ENCODE data around the gene CACNA1A. TPM values are rescaled to one million over a fixed set of nuclear protein-coding genes. Genes with fewer than 3 reads are reported as not detected.

CACNA1A gene
- total and polyA plus RNA-seq, 2 of the 4 experiments (the other 2 are of a cell fraction) = 5.9 to 15.0 TPM

DNA sequence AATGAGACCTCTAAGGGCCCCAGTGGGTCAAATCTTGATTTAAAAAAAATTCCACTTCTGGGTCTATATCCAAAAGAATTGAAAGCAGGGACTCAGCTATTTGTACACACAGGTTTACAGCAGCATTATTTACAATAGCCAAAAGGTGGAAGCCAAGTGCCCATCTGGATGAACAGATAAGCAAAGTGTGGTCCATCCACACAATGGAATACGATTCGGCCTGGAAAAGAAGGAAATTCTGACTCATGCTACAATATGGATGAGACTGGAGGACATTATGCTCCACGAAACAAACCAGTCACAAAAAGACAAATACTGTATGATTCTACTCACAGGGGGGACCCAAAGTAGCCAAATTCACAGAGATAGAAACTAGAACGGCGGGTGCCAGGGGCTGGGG is 76.7 kb downstream of the CACNA1A start:
- Histone ChIP-seq H3K4me3 (ENCODE audit: insufficient read depth, low read depth, low read length) (no peak overlapping the region), H2AK9ac (replicated peaks; ENCODE audit: low read depth, low read length, poor library complexity) (no peak overlapping the region), H4K20me1 (ENCODE audit: insufficient read depth, low read length) (no peaks in the 10 kb centered on the region), H4K5ac (ENCODE audit: low read depth, low read length) (no peak overlapping the region), H3K4me1 (ENCODE audit: control insufficient read depth, insufficient read depth, low read length) (no peaks in the 10 kb centered on the region), H3K27me3 (ENCODE audit: control insufficient read depth, insufficient read depth, low read length) (no peaks in the 10 kb centered on the region), H4K8ac (ENCODE audit: low read depth in 2 of 2, low read length in 2 of 2) (no peak overlapping the region), H3K36me3 (ENCODE audit: control insufficient read depth, insufficient read depth, low read length) (no peaks in the 10 kb centered on the region), H2AFZ (replicated peaks; ENCODE audit: low read length, poor library complexity) (no peak overlapping the region), H2BK120ac (ENCODE audit: low read depth, low read length) (no peak overlapping the region), H3K9me3 (ENCODE audit: control insufficient read depth, insufficient read depth, low read length) (no peaks in the 10 kb centered on the region), H3K9me1 (ENCODE audit: insufficient read depth, low read length) (no peaks in the 10 kb centered on the region), H4K91ac (ENCODE audit: insufficient read depth, low read depth, low read length) (no peak overlapping the region), H2AK5ac (ENCODE audit: low read depth, low read length) (no peak overlapping the region), H3K18ac (ENCODE audit: low read depth, low read length) (no peak overlapping the region), H2BK20ac (ENCODE audit: low read depth, low read length) (no peak overlapping the region), H3K56ac (ENCODE audit: extremely low read depth, insufficient read depth, low read length) (no peak overlapping the region), H3K14ac (replicated peaks; ENCODE audit: low read depth, low read length) (no peak overlapping the region), H2BK5ac (ENCODE audit: low read depth, low read length, poor library complexity, severe bottlenecking) (no peak overlapping the region), H2BK15ac (ENCODE audit: low read depth, low read length) (no peak overlapping the region), H3K23ac (ENCODE audit: low read depth, low read length) (no peak overlapping the region), H3K4ac (ENCODE audit: low read depth, low read length) (no peak overlapping the region), H3K9ac (ENCODE audit: low read depth, low read length) (no peak overlapping the region), H3K79me1 (ENCODE audit: low read depth in 1 of 2, low read length in 2 of 2) (no peaks in the 10 kb centered on the region; a peak in 1 of 4 replicates), H3K27ac (ENCODE audit: insufficient read depth, low read length) (no peak overlapping the region), H3K4me2 (ENCODE audit: low read depth, low read length) (no peak overlapping the region)
- ATAC-seq (ENCODE audit: low read depth) (no peak), DNase-seq (peak; percentile 4)
- CTCF ChIA-PET = interaction anchor here (0.6 to 1.1 kb wide), 2 partner anchors 23 to 156 kb away, joined by 3 read pairs; no protein-coding TSS in a partner anchor
- no peak for TF ChIP-seq MAFK (IDR thresholded peaks at IDR 0.05; ENCODE audit: low read depth, low read length)
- no peak for TF ChIP-seq MAZ (IDR thresholded peaks at IDR 0.05; ENCODE audit: borderline replicate concordance, low read depth, low read length)
- no peak for TF ChIP-seq RAD21 (IDR thresholded peaks at IDR 0.05; ENCODE audit: low read length)
- TF ChIP-seq FOS (IDR thresholded peaks at IDR 0.05; ENCODE audit: low read depth, low read length) = no peak
- TF ChIP-seq ELK1 (IDR thresholded peaks at IDR 0.05; ENCODE audit: borderline replicate concordance, low read depth, low read length) = no peak
- TF ChIP-seq, protein P1, sequence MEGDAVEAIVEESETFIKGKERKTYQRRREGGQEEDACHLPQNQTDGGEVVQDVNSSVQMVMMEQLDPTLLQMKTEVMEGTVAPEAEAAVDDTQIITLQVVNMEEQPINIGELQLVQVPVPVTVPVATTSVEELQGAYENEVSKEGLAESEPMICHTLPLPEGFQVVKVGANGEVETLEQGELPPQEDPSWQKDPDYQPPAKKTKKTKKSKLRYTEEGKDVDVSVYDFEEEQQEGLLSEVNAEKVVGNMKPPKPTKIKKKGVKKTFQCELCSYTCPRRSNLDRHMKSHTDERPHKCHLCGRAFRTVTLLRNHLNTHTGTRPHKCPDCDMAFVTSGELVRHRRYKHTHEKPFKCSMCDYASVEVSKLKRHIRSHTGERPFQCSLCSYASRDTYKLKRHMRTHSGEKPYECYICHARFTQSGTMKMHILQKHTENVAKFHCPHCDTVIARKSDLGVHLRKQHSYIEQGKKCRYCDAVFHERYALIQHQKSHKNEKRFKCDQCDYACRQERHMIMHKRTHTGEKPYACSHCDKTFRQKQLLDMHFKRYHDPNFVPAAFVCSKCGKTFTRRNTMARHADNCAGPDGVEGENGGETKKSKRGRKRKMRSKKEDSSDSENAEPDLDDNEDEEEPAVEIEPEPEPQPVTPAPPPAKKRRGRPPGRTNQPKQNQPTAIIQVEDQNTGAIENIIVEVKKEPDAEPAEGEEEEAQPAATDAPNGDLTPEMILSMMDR (conservative IDR thresholded peaks at IDR 0.05; ENCODE audit: low read depth, low read length) = no peak
- TF ChIP-seq CEBPB (IDR thresholded peaks at IDR 0.05; ENCODE audit: low read depth, low read length) = no peak
- TF ChIP-seq RCOR1 (IDR thresholded peaks at IDR 0.05; ENCODE audit: insufficient replicate concordance, low read length) = no peak
- TF ChIP-seq MXI1 (IDR thresholded peaks at IDR 0.05; ENCODE audit: borderline replicate concordance, low read depth, low read length) = no peak
- TF ChIP-seq SMC3 (IDR thresholded peaks at IDR 0.05; ENCODE audit: low read depth, low read length) = no peak
- no peak for TF ChIP-seq USF2 (IDR thresholded peaks at IDR 0.05; ENCODE audit: low read depth, low read length)
- no peak for TF ChIP-seq NFE2L2 (IDR thresholded peaks at IDR 0.05; ENCODE audit: low read depth, low read length)
- no peak for TF ChIP-seq RFX5 (IDR thresholded peaks at IDR 0.05; ENCODE audit: low read depth, low read length)
- intact Hi-C loops (cut with micrococcal nuclease) (no loop called here), dilution Hi-C loops (cut with HindIII; ENCODE audit: low sequenced_read_pairs, unreplicated experiment) (no loop called here), in situ Hi-C loops (cut with MboI; ENCODE audit: low sequenced_read_pairs) (no loop called here)
- POLR2A ChIA-PET (ENCODE audit: unreplicated experiment) = no interaction called here
- no CpG with 5 or more reads among the region's 5 CpGs for WGBS, 2 experiments (ENCODE audit: extremely low coverage in 2 of 2, insufficient read length in 1 of 2)
- no TSS peak for BruUV-seq (replicated peaks)

All from IMR-90 (cell line).